IMR-90 (cell line): Measurements from ENCODE around the gene ASMTL. TPM values are rescaled to one million over a fixed set of nuclear protein-coding genes. Genes with fewer than 3 reads are reported as not detected.

Source experiments
- ATAC-seq: fragments of 200-7000 bp; cut with Tn5 transposase; 2 replicates; pipeline ENCODE4 v1.9.1; 2020; ENCODE audit warnings: low read depth, mild to moderate bottlenecking, moderate library complexity
- BruUV-seq: library from RNA; stranded (reverse); fragments of 400-500 nt; replicated peaks from 2 replicates; lab custom pipeline; 2021; lab: Mats Ljungman, UMichigan
- CTCF ChIA-PET: fragments of 300-600 bp; formaldehyde crosslinking; extraction: SDS; loops from one replicate; lab custom pipeline; 2021; ENCODE audit warnings: antibody characterized with exemption; lab: Yijun Ruan, JAX
- POLR2A ChIA-PET: fragments of 300-600 bp; sonication (Branson Sonifier 250); formaldehyde crosslinking; loops from one replicate; lab custom pipeline; 2022; ENCODE audit warnings: antibody characterized with exemption; ENCODE audit not compliant: unreplicated experiment; lab: Charles Lee
- DNase-seq: peaks from one replicate; pipeline ENCODE4 v3.0.0; 2013
- H2AFZ ChIP-seq: replicated peaks from 2 replicates; pipeline ENCODE3; 2013; ENCODE audit warnings: low read length, mild to moderate bottlenecking; ENCODE audit not compliant: poor library complexity
- H2AK5ac ChIP-seq: 2 replicates; pipeline ENCODE4 v1.6.1; 2013; ENCODE audit warnings: low read depth, low read length, inconsistent platforms
- H2AK9ac ChIP-seq: replicated peaks from 2 replicates; pipeline ENCODE3; 2013; ENCODE audit warnings: mild to moderate bottlenecking, low read depth, low read length, moderate library complexity; ENCODE audit not compliant: poor library complexity
- H2BK120ac ChIP-seq: 2 replicates; pipeline ENCODE4 v1.6.1; 2013; ENCODE audit warnings: low read depth, low read length, inconsistent platforms
- H2BK15ac ChIP-seq: 3 replicates; pipeline ENCODE4 v1.6.1; 2013; ENCODE audit warnings: low read depth, low read length, inconsistent platforms
- H2BK20ac ChIP-seq: 2 replicates; pipeline ENCODE4 v1.6.1; 2013; ENCODE audit warnings: low read depth, mild to moderate bottlenecking, inconsistent platforms, low read length, moderate library complexity
- H2BK5ac ChIP-seq: 2 replicates; pipeline ENCODE4 v1.6.1; 2013; ENCODE audit warnings: mild to moderate bottlenecking, low read depth, low read length, inconsistent platforms; ENCODE audit not compliant: poor library complexity, severe bottlenecking
- H3K14ac ChIP-seq: replicated peaks from 2 replicates; pipeline ENCODE4 v1.6.1; 2013; ENCODE audit warnings: low read depth, low read length, inconsistent platforms
- H3K18ac ChIP-seq: 2 replicates; pipeline ENCODE4 v1.6.1; 2013; ENCODE audit warnings: low read depth, low read length, control low read depth
- H3K23ac ChIP-seq: 2 replicates; pipeline ENCODE4 v1.6.1; 2013; ENCODE audit warnings: low read depth, low read length, inconsistent platforms
- H3K27ac ChIP-seq: 2 replicates; pipeline ENCODE4 v1.5.1; 2013; ENCODE audit warnings: mild to moderate bottlenecking, control low read depth, low read length; ENCODE audit not compliant: insufficient read depth
- H3K27me3 ChIP-seq: 2 replicates; pipeline ENCODE4 v1.6.1; 2013; ENCODE audit warnings: low read length; ENCODE audit not compliant: control insufficient read depth, insufficient read depth
- H3K36me3 ChIP-seq: 2 replicates; pipeline ENCODE4 v1.6.1; 2013; ENCODE audit warnings: low read length, mixed read lengths; ENCODE audit not compliant: control insufficient read depth, insufficient read depth
- H3K4ac ChIP-seq: 2 replicates; pipeline ENCODE4 v1.6.1; 2013; ENCODE audit warnings: low read depth, low read length, inconsistent platforms
- H3K4me1 ChIP-seq: 2 replicates; pipeline ENCODE4 v1.6.1; 2013; ENCODE audit warnings: low read length, mixed read lengths; ENCODE audit not compliant: control insufficient read depth, insufficient read depth
- H3K4me2 ChIP-seq: 2 replicates; pipeline ENCODE4 v1.6.1; 2013; ENCODE audit warnings: low read depth, mild to moderate bottlenecking, control low read depth, low read length, moderate library complexity
- H3K4me3 ChIP-seq: 2 replicates; pipeline ENCODE4 v1.5.1; 2013; ENCODE audit warnings: low read depth, mild to moderate bottlenecking, control low read depth, low read length, moderate library complexity; ENCODE audit not compliant: insufficient read depth
- H3K56ac ChIP-seq: 2 replicates; pipeline ENCODE4 v1.6.1; 2013; ENCODE audit warnings: low read length, inconsistent platforms; ENCODE audit not compliant: insufficient read depth; ENCODE audit errors: extremely low read depth
- H3K79me1 ChIP-seq, 2 experiments: 2 replicates each; pipeline ENCODE4 v1.6.1; 2013; ENCODE audit warnings: low read length in 2 of 2, inconsistent platforms in 1 of 2, low read depth in 1 of 2
- H3K9ac ChIP-seq: 2 replicates; pipeline ENCODE4 v1.6.1; 2013; ENCODE audit warnings: low read depth, low read length, control low read depth
- H3K9me1 ChIP-seq: 2 replicates; pipeline ENCODE4 v1.6.1; 2013; ENCODE audit warnings: low read length, inconsistent platforms; ENCODE audit not compliant: insufficient read depth
- H3K9me3 ChIP-seq: 2 replicates; pipeline ENCODE4 v1.6.1; 2013; ENCODE audit warnings: low read length; ENCODE audit not compliant: control insufficient read depth, insufficient read depth
- H4K20me1 ChIP-seq: 2 replicates; pipeline ENCODE4 v1.6.1; 2013; ENCODE audit warnings: low read length, inconsistent platforms; ENCODE audit not compliant: insufficient read depth
- H4K5ac ChIP-seq: 2 replicates; pipeline ENCODE4 v1.6.1; 2013; ENCODE audit warnings: mild to moderate bottlenecking, low read depth, low read length, control low read depth
- H4K8ac ChIP-seq, 2 experiments: 2 replicates each; pipeline ENCODE4 v1.6.1; 2013; ENCODE audit warnings: low read depth in 2 of 2, low read length in 2 of 2, control low read depth in 1 of 2, inconsistent platforms in 1 of 2
- H4K91ac ChIP-seq: 2 replicates; pipeline ENCODE4 v1.6.1; 2013; ENCODE audit warnings: low read depth, low read length, inconsistent platforms; ENCODE audit not compliant: insufficient read depth
- FOS ChIP-seq: fragments of 150-350 bp; IDR thresholded peaks from 2 replicates; pipeline ENCODE4 v1.6.1; 2016; ENCODE audit warnings: low read depth, low read length
- MAZ ChIP-seq: IDR thresholded peaks from 2 replicates; pipeline ENCODE4 v1.6.1; 2012; ENCODE audit warnings: low read depth, mild to moderate bottlenecking, low read length, improper control_type of control experiment, moderate library complexity, borderline replicate concordance
- MXI1 ChIP-seq: IDR thresholded peaks from 2 replicates; pipeline ENCODE4 v1.6.1; 2012; ENCODE audit warnings: low read depth, mild to moderate bottlenecking, low read length, moderate library complexity, borderline replicate concordance
- WGBS, 2 experiments: methylation state at CpG; one replicate each; pipeline versions ENCODE4 v1.1.5 to v1.1.7; 2013; ENCODE audit warnings: missing lambda C conversion rate in 2 of 2; ENCODE audit not compliant: insufficient read length in 1 of 2; ENCODE audit errors: extremely low coverage in 2 of 2; 5-methylcytosine and 5-hydroxymethylcytosine counted together
- dilution Hi-C: fragments of 300-500 bp; cut with HindIII; formaldehyde crosslinking; loops from one replicate; pipeline ENCODE4 v1.14.3; 2018; ENCODE audit warnings: low sequenced_read_pairs; ENCODE audit not compliant: unreplicated experiment
- in situ Hi-C: fragments of 300-500 bp; cut with MboI; formaldehyde crosslinking; loops from 3 replicates; pipeline ENCODE4 v1.14.3; 2019; ENCODE audit warnings: low sequenced_read_pairs, inconsistent platforms, mixed read lengths
- intact Hi-C: fragments of 100-400 bp; cut with micrococcal nuclease; formaldehyde crosslinking; loops from 2 replicates; pipeline ENCODE4 v1.10.0; 2022
- polyA plus RNA-seq, 3 experiments: library from polyadenylated mRNA; depleted of rRNA; stranded (reverse); fragments of >200 nt; gene quantifications; 2 replicates each; pipeline ENCODE4 v1.2.3, GENCODE V29; 2012; ENCODE audit warnings: low replicate concordance in 1 of 3
- total RNA-seq: library from RNA; depleted of rRNA; stranded (reverse); fragments of >200 nt; gene quantifications from 2 replicates; pipeline ENCODE4 v1.2.3, GENCODE V29; 2012

The ASMTL gene
- total and polyA plus RNA-seq, 2 of the 4 experiments (the other 2 are of a cell fraction): 13.4 to 33.4 TPM

DNA sequence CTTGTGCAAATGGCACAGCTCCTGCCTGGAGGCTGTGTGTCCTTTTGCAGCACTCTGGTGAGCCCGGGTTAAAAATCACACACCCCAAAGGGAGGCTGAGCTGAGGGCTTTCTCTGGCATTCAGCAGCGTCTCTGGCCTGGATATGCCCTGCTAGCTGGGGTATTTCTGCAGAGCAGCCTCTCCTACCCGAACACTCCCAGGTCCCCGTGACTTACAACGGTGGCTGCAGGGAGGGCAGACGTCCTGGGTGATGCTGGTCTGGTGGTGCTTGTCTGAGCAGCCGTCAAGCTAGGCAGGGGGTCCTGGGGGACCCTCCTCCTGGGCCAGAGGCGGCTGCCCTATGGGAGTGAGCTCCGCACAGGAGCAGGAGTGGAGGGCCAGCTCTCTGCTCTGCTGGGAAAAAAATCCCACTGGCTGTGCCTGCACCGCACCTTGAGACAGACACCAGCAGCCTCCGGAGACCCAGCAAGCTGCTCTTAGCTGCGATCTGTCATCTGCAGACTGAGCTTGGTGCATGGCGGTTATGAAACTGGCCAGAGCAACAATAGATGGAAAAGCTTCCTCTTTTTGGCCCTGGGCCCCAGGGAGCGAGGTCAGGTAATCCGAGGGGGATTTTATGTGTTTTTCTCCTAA lies 41.3 kb upstream of the ASMTL start:
- H3K27ac ChIP-seq: no peak overlapping the region
- no peak for TF ChIP-seq MAZ
- TF ChIP-seq FOS: no peak
- no peak for TF ChIP-seq MXI1
- no peak overlapping the region for H3K4me2 ChIP-seq
- H2AK9ac ChIP-seq: no peak overlapping the region
- DNase-seq (no peak), ATAC-seq (no peak; the same call in 1 of the 2 replicates)
- no peak overlapping the region for H3K56ac ChIP-seq
- in situ Hi-C loops (no loop called here), intact Hi-C loops (no loop called here), dilution Hi-C loops (no loop called here)
- H3K36me3 ChIP-seq: no peaks in the 10 kb centered on the region
- BruUV-seq: no TSS peak
- H3K18ac ChIP-seq: no peak overlapping the region
- peaks cover 5% of the 10 kb centered on the region; the same call in 1 of the 2 replicates for H3K9me3 ChIP-seq
- no peaks in the 10 kb centered on the region for H3K4me1 ChIP-seq
- no peak overlapping the region for H4K5ac ChIP-seq
- CTCF ChIA-PET: no interaction called here
- H3K23ac ChIP-seq: no peak overlapping the region
- no peak overlapping the region for H2BK15ac ChIP-seq
- H2AFZ ChIP-seq: peak overlapping the region; percentile 51
- H3K79me1 ChIP-seq: no peaks in the 10 kb centered on the region
- no peaks in the 10 kb centered on the region for H3K27me3 ChIP-seq
- no peak overlapping the region for H3K14ac ChIP-seq
- no peak overlapping the region for H2BK120ac ChIP-seq
- no peak overlapping the region for H3K4ac ChIP-seq
- H3K9ac ChIP-seq: no peak overlapping the region
- H2AK5ac ChIP-seq: no peak overlapping the region
- 22% methylated on average over 4 of the region's 15 CpGs; no CpG with 5 or more reads in 1 of the 2 experiments for WGBS, 2 experiments
- POLR2A ChIA-PET: no interaction called here
- no peaks in the 10 kb centered on the region for H4K20me1 ChIP-seq
- no peak overlapping the region for H2BK5ac ChIP-seq
- no peak overlapping the region for H4K8ac ChIP-seq
- H3K9me1 ChIP-seq: no peaks in the 10 kb centered on the region
- no peak overlapping the region for H4K91ac ChIP-seq
- no peak overlapping the region for H2BK20ac ChIP-seq
- no peak overlapping the region for H3K4me3 ChIP-seq
